Type B pancreatic cell (in vitro differentiated cells): ENCODE measurements around the gene COL6A3. TPM values are rescaled to one million over a fixed set of nuclear protein-coding genes. Genes with fewer than 3 reads are reported as not detected.
"Not testable (repeated sequence)": the region's sequence is repeated elsewhere in the genome, so short reads cannot be mapped to it uniquely, and the experiment has no call there.

Experiments
- DNase-seq: peaks from one replicate; pipeline ENCODE4 v3.0.0; 2021; ENCODE audit warnings: mixed read lengths; ENCODE audit not compliant: unreplicated experiment; ENCODE audit errors: extremely low spot score
- H3K27ac Mint-ChIP-seq: 2 replicates; pipeline ENCODE4 v1.8.0; 2021; ENCODE audit warnings: mild to moderate bottlenecking, mixed read lengths
- H3K27me3 Mint-ChIP-seq: 2 replicates; pipeline ENCODE4 v1.8.0; 2021; ENCODE audit warnings: mixed read lengths
- H3K36me3 Mint-ChIP-seq: 2 replicates; pipeline ENCODE4 v1.8.0; 2021; ENCODE audit warnings: mixed read lengths
- H3K4me1 Mint-ChIP-seq: one replicate; pipeline ENCODE4 v1.8.0; 2021; ENCODE audit warnings: mixed read lengths; ENCODE audit not compliant: unreplicated experiment
- H3K4me3 Mint-ChIP-seq: 2 replicates; pipeline ENCODE4 v1.8.0; 2021; ENCODE audit warnings: mild to moderate bottlenecking, mixed read lengths
- H3K9me3 Mint-ChIP-seq: 2 replicates; pipeline ENCODE4 v1.8.0; 2021; ENCODE audit warnings: mixed read lengths
- total RNA-seq: library from RNA; stranded (reverse); gene quantifications from 2 replicates; pipeline ENCODE4 v1.2.1, GENCODE V29; 2021; ENCODE audit warnings: low replicate concordance
- TF ChIP-seq, protein P1 (sequence below): fragments of 200-600 bp; sonication (generic); conservative IDR thresholded peaks from 2 replicates; pipeline ENCODE4 v1.5.0; 2021; ENCODE audit warnings: antibody characterized with exemption, mild to moderate bottlenecking

The COL6A3 gene
- total RNA-seq, 1 donor from 2014 or later: 157 TPM

DNA sequence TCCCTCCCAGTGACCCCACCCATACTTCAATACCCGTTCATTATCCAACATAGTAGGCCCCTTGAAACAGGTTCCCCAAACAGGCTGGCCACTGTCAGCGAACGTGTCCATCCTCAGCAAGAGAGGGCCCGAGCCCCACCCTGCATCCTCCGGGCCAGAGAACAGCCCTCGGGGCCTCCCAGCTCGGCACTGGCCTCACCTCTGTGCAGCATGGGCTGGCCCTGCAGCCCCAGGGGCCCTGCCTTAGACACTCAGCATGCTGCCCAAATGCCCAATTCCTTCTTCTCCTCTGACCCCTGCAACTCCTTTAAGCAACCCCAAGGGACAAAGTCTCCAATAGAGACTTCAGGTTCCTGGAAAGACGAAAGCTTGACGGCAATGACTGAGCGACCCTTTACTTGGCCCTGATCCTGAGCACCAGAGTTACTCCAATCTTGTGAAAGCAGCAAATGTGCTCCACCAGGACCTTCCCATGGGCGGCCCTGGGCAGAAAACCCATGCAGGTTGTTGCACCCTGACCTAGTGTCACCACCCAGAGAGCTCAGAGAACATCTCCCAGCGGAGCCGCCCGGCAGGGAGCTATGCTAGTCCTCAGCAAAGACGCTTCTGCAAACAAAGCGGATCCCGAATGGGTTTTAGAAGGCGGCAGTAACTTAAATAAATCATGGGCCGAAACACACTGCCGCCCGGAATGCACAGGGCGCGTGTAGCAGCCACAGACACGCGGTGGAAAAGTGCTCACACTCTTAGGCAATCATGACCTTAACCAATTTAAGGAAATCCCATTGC lies 782 bp downstream of the COL6A3 start:
- no peak overlapping the region for H3K27ac Mint-ChIP-seq
- H3K27me3 Mint-ChIP-seq: peaks cover 44% of the 10 kb centered on the region
- H3K4me1 Mint-ChIP-seq: peaks cover 22% of the 10 kb centered on the region
- no peak for DNase-seq
- TF ChIP-seq, protein P1, sequence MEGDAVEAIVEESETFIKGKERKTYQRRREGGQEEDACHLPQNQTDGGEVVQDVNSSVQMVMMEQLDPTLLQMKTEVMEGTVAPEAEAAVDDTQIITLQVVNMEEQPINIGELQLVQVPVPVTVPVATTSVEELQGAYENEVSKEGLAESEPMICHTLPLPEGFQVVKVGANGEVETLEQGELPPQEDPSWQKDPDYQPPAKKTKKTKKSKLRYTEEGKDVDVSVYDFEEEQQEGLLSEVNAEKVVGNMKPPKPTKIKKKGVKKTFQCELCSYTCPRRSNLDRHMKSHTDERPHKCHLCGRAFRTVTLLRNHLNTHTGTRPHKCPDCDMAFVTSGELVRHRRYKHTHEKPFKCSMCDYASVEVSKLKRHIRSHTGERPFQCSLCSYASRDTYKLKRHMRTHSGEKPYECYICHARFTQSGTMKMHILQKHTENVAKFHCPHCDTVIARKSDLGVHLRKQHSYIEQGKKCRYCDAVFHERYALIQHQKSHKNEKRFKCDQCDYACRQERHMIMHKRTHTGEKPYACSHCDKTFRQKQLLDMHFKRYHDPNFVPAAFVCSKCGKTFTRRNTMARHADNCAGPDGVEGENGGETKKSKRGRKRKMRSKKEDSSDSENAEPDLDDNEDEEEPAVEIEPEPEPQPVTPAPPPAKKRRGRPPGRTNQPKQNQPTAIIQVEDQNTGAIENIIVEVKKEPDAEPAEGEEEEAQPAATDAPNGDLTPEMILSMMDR: no peak
- no peaks in the 10 kb centered on the region for H3K36me3 Mint-ChIP-seq
- H3K9me3 Mint-ChIP-seq: no peaks in the 10 kb centered on the region
- H3K4me3 Mint-ChIP-seq: peak overlapping the region; percentile 90

GRCh38 chr2:237412646-237412987 lies 1.3 kb downstream of the COL6A3 start:
- no peak for DNase-seq
- H3K27me3 Mint-ChIP-seq: peaks cover 43% of the 10 kb centered on the region
- H3K4me3 Mint-ChIP-seq: peak overlapping the region; percentile 90
- no peak overlapping the region for H3K27ac Mint-ChIP-seq
- no peaks in the 10 kb centered on the region for H3K36me3 Mint-ChIP-seq
- peaks cover 28% of the 10 kb centered on the region for H3K4me1 Mint-ChIP-seq
- TF ChIP-seq, protein P1: no peak
- H3K9me3 Mint-ChIP-seq: no peaks in the 10 kb centered on the region

DNA sequence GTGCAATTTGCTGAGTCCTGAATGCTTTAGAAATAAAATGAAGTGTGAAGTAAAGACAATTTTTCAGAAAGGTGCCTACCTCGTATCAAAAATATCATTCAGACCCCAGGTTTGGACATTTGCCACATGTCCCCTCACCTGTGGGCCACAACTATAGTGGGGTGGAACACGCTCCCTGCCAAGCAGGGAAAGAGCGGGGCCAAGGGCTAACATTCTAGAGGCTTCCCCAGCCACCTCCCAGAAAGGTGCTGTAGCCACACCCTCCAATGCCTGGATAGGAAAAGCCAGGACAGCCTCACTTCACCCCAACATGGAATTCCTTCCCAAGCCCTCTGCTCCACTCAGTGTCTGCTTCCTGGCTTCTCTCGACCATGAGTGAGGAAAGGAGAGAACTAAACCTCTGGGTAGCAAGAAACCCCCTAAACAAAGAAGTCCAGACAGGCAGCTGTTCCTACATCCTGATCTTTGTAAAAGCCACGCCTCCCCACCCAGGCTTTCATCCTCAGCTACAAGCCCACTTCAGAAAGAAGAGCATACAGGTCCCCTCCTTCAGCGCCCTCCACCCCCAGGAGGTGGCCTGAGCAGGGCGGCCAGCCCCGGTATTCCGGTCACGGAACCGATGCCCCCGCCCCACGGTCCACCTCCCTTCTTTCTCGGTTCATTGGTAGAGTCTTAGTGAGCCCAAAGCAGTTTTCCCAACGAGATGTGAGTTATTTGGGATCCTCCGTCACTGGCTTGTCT lies 2.1 kb downstream of the COL6A3 start:
- no peaks in the 10 kb centered on the region for H3K36me3 Mint-ChIP-seq
- TF ChIP-seq, protein P1: no peak
- H3K27ac Mint-ChIP-seq: no peak overlapping the region
- peaks cover 36% of the 10 kb centered on the region for H3K27me3 Mint-ChIP-seq
- no peaks in the 10 kb centered on the region for H3K9me3 Mint-ChIP-seq
- H3K4me3 Mint-ChIP-seq: peak overlapping the region; percentile 90
- peaks cover 29% of the 10 kb centered on the region for H3K4me1 Mint-ChIP-seq
- no peak for DNase-seq

DNA sequence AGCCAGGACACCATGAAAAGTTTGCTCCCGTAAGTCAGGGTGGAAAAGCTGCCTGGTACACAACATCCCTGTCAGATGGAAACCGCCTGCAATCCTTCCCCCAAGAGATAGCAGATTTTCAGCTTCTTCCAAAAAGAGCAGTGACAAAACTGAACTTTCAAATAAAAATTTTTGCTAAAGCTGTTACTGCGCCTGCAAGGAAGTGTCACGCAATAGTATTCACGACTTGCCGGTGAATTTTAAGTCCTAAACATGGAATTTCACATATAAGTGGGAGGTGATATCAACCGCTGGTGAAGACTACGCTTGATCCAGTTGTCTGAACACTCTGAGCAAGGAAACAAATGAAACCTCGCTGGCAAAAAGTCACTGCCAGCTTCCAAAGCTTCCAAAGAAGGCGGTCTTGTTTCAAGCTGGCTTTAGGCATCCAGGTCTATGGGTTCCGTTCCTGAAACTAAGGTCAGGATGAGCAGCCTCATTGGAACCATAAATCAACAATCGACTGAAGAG lies 2.8 kb downstream of the COL6A3 start:
- H3K9me3 Mint-ChIP-seq: no peaks in the 10 kb centered on the region
- H3K4me3 Mint-ChIP-seq: peak overlapping the region; percentile 90
- TF ChIP-seq, protein P1: no peak
- H3K4me1 Mint-ChIP-seq: peaks cover 29% of the 10 kb centered on the region
- peak overlapping the region; percentile 23 for H3K27ac Mint-ChIP-seq
- no peak for DNase-seq
- no peaks in the 10 kb centered on the region for H3K36me3 Mint-ChIP-seq
- H3K27me3 Mint-ChIP-seq: peaks cover 31% of the 10 kb centered on the region

- DNase-seq, H3K9me3 Mint-ChIP-seq, H3K4me3 Mint-ChIP-seq, H3K36me3 Mint-ChIP-seq, H3K27ac Mint-ChIP-seq: not testable (repeated sequence)
- peaks cover 32% of the 10 kb centered on the region for H3K27me3 Mint-ChIP-seq
- H3K4me1 Mint-ChIP-seq: peaks cover 23% of the 10 kb centered on the region
Observed at GRCh38 chr2:237409263-237409662, 4.7 kb downstream of the COL6A3 start.
